Embryonic facial prominence (tissue), 1 donor: ENCODE measurements around the gene IFNA8.
"Not testable (repeated sequence)": the region's sequence is repeated elsewhere in the genome, so short reads cannot be mapped to it uniquely, and the experiment has no call there.

Source experiments
- DNase-seq: peaks from one replicate; pipeline ENCODE4 v3.0.0-alpha.2; 2016; ENCODE audit errors: extremely low spot score

Gene IFNA8

DNA sequence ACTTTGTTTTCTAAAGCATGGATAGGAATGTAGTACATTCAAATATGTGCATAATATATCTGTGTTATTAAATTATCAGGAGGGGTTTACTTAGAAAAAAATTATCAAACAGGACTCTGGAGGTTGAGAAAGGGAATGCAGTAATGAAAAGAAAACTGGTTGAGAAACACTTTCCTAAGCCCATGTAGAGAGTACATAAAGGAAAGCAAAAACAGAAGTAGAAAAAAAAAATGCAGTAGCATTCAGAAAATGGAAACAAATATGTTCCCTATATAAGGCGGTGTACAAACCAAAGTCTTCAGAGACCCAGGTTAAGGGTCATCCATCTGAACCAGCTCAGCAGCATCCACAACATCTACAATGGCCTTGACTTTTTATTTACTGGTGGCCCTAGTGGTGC is at the start of gene IFNA8:
TSS of gene IFNA8 (plus strand) at position 301 of the 400 bp plus-strand sequence. CDS start at position 361, 60 bp downstream.
- no peak for DNase-seq

DNA sequence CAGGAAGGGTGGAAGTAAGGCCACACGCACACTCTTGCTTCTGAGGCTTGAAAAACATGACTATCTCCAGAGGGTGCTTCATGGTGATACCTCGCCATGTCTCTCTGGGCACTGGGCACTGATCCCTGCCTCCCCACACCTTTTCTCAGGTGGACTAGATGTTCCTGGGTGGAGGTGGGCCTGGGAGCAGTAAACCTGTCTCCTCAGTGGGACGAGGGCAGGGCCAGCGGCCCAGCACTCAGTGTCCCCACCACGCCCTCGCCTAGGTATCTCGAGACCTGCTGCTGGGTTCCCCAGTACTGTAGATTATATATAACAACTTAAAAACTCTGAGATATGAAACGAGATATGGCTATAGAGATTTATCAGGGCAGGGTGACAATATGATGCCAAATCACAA is 46.6 kb upstream of the IFNA8 start:
- no peak for DNase-seq

DNA sequence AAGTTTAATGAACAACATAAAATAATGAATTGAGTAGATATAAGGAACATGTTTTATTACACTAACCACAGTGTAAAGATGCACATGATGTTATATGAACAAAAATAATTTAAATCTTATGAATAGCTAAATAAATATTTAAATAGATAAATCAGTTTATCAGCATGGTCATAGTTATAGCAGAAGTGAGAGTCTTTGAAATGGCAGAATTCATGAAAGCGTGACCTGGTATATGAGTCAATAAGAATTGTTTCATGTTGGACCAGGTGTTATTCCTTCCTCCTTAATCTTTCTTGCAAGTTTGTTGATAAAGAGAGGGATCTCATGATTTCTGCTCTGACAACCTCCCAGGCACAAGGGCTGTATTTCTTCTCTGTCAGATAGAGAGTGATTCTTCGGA is 41.7 kb upstream of the IFNA8 start:
- not testable (repeated sequence) for DNase-seq

DNA sequence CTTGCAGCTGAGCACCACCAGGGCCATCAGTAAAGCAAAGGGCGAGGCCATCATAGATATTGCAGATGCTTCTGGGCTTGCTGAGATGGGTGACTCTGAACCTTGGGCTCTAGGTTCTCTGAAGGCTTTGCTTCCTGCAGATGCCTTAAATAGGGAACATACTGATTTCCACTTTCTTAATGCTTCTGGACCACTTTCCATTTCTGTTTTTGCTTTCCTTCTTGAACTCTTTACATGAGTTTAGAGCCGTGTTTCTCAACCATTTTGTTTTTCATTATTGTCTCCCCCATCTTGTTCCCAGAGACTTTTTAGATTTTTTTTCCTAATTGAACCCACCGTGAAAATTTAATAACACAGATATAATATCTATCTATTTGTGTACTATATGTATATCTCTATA is 41.0 kb upstream of the IFNA8 start, which contains the start of gene IFNA13:
TSS of gene IFNA13 (minus strand) at position 101 of the 400 bp plus-strand sequence. CDS start at position 54, 47 bp downstream.
- DNase-seq: no peak

DNA sequence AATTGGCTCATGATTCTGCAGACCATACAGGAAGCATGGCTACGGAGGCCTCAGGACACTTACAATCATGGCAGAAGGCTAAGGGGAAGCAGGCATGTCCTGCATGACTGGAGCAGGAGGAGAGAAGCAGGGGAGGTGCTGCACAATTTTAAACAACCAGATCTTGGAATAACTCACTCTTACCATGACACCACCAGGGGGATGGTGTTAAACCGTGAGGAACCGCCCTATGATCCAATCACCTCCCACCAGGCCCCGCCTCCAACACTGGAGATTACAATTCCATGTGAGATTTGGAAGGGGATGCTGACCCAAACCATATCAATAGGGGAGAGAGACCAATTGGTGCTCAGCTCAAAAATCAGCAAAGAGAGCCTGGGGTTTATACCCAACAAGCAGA is 37.5 kb upstream of the IFNA8 start:
- DNase-seq: not testable (repeated sequence)

DNA sequence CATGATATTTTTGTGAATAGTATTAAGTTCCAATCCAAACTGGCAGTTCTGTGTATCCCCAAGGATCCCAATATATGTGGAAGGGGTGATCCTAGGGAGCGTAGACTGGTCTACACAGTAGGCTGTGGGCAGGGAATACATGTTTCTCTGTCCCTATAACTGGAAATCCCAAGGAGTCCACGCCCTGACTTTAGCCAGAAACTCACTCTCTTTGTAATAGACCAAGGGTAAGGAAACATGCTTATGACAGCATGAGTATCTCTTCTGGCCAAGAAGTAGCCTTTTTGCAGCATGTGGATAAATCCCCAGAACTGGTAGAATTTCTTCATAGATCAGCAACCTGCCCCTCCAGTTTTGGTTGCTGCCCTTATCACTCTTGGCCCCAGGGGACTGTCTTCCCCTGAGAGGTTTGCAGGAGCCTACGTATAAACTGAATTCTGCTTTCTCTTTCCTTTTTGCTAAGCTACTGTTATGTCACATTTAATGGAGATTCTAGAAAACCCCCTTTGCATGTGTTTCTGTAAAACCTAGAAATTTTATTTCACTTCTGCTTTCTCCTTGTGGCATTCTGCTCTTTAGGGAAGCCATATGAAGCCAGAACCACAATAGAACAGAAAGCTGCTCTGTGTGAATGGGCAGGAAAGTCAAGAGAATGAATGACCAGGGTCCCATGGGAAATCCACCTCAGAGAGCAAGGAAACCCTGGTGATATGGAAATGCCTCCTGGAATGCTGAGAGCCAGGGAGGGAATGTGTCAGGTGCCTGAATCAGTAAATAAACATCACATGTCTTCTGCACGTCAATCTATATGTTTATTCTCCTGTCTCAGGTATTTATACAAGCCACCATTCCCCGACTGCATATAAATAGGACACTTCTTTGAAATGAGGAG is 27.2 kb upstream of the IFNA8 start:
- no peak for DNase-seq

DNA sequence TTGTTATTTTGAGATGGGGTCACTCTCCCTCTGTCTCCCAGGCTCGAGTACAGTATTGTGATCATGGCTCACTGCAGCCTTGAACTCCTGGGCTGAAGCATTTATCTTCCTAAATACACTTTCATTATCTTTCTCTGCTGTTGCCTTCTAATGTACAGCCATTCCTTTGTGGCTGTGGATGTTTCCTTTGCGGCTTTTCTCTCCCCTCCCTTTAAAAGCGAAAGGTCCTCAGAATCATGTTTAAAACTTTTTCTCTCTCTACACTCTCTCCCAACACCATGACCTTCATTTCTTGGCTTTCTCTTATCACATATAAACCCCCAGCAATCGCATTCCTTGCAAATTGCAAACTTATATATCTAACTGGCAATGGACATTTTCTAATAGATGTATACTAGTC is 25.3 kb upstream of the IFNA8 start:
- DNase-seq: no peak

DNA sequence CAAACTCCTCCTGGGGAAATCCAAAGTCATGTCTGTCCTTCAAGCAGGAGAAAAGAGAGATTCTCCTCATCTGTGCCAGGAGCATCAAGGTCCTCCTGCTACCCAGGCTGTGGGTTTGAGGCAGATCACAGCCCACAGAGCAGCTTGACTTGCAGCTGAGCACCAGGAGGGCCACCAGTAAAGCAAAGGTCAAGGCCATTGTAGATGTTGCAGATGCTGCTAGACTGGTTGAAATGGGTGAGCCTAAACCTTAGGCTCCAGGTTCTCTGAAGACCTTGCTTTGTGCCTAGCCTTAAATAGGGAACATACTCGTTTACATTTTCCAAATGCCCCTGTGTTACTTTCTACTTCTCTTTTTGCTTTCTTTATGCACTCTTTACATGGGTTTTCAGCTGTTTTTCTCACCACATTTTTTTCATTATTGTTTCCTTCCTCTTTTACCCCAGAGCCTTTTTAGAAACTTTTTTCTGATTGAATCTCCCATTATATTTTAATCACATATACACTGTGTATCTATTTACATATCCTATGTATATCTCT is 23.7 kb upstream of the IFNA8 start, which contains the start of gene IFNA2:
TSS of gene IFNA2 (minus strand) at position 268 of the 540 bp plus-strand sequence. CDS start at position 199, 69 bp downstream.
- no peak for DNase-seq

DNA sequence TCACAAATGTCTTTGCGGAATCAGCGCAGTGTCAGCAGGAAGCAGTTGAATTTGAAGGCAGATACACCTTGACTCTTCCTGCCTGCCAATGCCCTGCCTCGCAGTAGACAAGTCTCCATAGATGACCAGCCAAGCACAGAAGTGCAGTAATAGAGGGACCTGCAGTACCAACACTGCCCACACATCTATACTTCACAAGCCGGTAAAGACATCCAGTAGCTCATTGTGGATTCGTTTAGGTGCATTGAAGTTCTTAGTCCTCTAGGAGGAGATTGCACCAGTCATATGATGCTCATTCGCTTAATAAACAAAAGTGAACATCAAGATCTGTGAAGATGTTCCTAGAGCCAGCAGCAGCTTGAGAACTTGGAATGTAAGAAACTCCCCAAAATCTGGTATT is 16.6 kb upstream of the IFNA8 start:
- DNase-seq: no peak

DNA sequence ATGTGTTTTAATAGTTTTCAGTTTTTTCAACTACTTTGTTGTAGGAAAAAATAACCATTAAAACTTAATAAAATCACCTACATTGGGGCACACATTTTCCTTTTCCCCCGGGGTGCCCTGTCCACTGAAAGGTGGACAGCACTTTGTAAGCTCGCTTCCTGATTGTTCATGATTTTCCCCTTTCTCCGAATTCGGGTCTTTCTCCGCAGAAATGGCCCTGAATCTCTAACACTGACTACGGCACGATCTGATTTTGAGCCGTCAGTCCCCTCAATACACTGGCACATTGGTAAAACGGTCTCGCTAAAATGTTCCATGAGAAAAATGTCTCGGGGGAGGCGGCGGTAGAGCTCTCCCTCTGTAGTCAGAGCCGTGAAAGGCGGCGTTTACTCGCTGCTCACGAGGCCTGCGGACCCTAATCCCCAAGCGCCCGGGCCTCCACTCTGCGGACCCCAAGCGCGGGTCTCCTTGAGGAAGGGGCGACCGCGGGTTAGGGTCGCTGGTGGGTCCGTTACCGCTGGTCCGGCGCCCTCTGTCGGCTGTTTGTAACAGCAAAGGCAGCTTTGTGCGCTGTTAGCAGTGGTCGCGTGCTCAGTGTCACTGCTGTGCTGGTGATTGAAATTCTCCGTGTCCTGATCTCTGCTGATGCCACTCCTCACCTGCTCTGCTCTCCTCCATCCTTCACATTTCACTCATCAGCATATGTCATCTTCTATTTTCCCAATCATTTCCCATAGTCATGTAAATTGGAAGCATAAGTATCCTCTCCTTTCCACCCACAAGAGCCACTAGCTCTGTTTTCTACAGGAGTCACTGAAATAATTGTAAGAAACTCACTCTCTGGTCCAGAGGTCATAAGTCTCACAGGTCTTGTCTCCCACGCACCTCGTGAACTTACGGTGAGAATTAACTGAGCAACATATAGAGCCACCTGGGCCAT is 12.9 kb upstream of the IFNA8 start:
- DNase-seq: no peak

DNA sequence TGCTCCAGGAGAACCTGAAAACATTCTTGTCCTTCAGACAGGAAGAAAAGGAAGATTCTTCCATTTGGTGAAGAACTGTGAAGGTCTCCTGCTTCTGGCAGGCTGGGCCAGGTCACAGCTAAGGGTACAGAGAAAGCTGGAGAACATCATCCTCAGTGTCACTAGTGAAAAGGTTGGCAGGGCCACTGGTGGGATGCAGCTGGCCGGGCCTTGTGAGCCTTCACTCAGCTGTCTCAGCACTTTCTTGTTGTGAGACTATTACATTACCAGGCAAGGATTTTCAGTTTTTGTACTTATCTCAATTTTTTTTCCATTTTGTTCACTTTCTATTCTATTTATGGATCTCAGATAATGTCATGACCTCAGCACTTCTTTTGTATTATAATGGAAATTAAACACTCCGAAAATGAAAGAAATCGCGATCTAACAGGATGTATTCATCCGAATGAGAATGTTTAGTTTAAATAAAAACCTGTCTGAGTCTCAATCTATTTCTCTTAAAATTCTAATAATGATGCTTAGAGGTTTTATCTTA is 9.9 kb upstream of the IFNA8 start:
- no peak for DNase-seq

DNA sequence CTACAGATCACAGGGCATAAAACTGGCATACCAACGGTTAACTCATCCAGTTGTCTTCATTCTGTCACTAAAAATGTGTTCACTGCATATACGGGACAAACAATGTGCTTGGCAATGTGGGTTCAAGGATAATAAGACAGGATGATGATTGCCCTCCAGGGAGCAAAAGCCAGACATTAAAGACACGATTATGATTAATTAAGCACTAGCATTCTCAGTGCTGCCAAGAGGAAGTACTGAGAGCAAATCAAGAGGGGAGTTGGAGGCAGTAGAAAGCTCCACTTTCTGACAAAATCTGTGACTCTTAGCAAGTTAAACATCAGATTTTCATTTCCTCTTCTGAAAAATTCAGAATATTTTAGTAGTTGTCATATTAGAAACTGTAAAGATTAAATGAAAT is 9.0 kb upstream of the IFNA8 start:
- no peak for DNase-seq

DNA sequence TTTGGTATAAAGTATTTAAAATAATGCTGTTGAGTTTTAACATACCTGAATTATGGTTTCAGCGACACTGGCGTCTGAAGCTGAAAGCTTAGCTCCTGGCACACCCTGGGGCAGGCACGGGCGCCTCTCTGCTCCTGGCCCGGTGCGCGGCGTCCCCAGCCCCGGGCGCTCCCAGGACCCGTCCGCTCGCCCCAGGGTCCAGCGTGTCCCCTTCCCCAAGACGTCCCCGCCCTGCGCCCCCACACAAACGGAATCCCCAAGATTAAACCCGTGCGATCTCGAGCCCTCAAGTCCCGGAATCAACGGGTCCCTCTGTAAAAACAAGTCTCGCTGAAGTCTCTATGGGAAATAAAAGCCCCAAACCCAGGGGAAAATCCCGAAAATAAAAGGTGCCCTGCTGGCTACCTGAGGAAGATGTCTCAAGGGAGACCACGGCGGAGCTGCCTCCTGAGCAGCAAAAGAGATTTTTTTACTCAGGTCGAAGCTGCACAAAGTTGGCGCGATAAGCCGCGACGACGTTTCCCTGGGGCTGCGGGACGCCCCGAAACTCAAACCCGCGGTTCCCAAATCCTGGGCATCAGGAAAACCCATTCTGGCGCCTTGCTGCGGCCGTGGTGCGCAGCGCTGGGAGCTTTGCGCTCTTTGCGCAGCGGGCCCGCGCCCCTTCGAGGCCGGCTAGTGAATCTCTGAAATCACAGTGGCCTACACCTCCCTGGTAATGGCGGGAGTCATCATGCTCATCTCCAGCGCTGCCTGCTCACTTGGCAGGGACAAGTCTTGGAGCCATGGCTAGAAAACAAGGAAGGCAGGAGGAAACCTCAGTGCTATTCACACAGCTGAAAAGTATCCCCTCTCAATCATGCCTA is 6.3 kb upstream of the IFNA8 start:
- DNase-seq: no peak

DNA sequence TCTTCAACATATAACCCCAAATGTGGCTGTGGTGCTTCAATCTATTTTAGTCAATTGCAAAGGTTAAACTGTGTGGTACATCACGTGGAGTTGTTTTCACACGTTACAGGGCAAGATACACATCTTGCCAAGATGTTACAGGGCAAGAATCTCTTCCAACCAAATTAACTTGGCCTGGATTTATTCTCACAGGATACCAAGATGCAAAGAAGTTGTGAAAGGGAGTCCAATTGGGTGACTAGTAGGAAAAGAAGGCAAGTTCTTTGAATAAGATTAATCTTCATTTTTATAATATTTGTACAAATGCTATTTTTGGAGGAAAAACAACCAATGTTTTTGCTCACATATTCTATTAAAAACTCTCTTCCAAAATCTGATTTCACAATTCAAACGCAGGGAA is 4.8 kb upstream of the IFNA8 start:
- DNase-seq: no peak

DNA sequence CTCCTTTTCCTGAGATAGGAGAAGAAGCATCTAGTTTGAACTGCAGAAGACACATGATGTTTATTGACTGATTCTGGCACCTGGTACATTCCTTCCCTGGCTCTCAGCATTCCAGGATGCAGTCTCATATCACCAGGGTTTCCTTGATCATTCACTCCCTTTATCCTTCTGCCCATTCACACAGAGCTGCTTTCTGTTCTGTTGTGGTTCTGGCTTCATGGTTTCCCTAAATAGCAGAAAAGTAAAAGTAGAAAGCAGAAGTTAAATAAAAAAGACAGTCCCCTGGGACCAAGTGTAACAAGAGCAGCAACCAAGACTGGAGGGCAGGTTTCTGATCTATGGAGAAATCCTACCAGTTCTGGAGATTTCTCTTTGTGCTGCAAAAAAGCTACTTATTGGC is 3.2 kb downstream of the IFNA8 start:
- no peak for DNase-seq

DNA sequence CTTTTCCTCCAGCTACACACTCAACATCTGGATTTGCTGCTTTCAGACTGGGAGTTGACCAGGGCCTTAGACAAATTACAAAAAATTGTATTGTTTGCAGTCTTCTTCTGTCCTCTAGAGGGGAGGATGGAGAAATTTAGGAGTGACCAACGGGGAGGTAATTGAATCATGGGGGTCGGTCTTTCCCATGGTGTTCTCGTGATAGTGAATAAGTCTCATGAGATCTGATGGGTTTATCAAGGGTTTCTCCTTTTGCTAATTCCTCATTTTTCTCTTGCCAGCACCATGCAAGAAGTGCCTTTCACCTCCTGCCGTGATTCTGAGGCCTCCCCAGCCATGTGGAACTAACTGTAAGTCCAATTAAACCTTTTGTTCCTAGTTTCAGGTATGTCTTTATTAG is 4.2 kb downstream of the IFNA8 start:
- no peak for DNase-seq

DNA sequence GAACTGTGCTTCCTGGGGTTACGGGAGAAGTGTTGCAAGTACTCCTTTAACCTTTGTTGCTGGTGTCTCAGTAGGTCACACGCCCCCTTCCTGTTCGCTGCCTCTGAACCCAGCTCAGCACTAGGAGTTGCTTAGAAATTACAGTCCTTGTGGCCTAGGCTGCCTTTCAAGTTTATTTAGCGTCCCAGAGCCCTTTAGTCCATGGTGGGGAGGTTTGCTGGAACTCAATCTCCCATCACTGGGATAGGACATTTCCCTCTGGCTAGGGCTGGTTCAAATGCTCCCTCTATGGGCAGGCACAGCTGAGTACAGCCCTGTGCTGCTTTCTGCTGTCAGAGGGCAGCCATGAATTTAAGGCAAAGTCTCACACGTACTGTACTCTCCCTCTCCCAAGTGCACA is 4.7 kb downstream of the IFNA8 start:
- no peak for DNase-seq

DNA sequence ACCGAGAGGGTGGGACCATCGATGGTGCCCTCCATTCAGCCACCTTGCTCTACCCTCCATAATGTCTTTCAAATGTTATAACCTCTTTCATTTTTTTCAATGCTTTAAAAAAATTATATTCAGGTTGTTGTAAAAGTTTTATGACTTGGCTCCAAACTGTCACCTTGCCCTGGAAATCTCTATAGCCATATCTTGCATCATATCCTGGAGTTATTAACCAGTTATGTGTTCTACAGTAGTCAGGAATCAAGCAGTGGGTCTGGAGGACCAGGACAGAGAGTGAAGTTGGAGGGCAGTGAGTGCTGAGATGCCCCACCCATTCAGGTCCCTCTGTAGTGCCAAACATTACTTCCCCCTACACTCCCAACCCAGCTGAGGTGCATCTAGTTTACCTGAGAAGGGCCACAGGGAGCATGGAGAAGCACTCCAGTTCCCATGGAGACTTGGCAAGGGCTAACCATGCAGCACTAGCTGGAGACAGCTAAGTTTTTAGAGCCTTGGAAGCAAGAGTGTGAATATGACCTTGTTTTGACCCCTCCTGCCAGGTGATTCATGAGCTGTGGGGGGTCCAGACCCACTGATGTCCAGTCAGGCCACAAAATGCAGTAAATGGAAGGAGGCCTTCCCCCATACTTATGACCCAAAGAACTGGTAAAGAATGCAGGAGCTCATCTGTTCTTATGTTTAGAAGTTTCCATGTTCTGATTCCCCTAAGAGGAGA is 5.5 kb downstream of the IFNA8 start:
- DNase-seq: no peak

DNA sequence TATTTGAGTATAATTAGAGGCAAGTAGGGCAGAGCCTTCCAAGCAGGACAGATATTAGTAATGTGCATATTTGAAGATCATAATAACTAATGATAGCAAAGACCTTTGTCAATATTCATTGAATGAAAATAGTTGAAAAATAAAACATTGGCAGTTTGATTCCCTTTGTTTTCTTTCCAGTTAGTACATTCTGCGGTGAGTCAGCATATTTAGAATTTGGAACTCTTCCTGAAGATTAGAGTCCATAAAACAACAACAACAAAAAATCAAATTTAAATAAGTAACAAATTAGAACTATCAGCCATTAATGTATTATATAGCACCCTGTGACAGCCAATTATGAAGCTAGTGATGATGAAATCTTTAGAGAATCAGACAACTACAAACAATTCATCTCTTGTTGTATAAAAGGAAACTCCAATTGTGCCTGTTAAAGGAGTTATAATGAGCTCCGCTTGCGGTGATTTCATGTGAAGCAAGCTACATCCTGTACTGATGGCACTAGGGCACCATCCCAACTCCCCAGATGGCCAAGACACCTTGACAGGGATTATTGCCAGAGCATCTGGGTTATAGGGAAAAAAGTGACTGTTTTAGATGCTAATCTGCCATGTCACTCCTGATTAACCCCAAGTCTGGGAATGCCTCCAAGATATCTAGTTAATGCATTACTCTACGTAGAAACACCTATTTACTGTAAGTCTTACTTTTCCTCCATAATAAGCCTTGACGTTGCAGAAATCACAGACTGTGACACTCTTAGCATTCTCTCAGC is 6.8 kb downstream of the IFNA8 start:
- no peak for DNase-seq
